ENCODE measurements around the gene KRT40. TPM values are rescaled to one million over a fixed set of nuclear protein-coding genes. Genes with fewer than 3 reads are reported as not detected.

Gene KRT40
- total and polyA plus RNA-seq, 10 of the 15 experiments (the other 5 are each of a cell fraction or from before 2014, with no cell fraction given) = not detected

DNA sequence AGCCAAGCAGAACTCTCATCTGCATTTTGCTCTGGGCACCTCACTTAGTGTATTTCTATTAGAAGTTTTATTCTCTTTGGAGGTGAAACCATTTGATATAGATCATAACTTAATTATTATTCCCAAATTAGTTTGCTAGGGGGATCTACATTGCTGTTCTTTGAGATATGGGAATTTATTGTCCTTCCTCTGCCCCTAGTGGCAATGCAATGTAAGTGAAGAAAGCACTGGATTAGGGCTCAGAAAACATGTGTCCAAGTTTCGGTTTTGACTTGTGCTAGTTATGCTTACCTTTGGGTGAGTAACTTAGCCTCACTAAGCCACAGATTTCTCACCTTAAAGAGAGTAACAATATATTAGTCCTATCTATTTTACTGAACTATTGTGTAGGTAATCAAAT lies 20.3 kb downstream of the KRT40 start:
- H4K20me1 ChIP-seq (ENCODE audit: control insufficient read depth, insufficient read depth) = no peaks in the 10 kb centered on the region
- H3K9me3 ChIP-seq (replicated peaks; ENCODE audit: control insufficient read depth, insufficient read depth, low read length) = no peaks in the 10 kb centered on the region; the same call in 2 of the 3 replicates
- H3K4me3 ChIP-seq = no peak overlapping the region
- TF ChIP-seq GABPA (IDR thresholded peaks at IDR 0.05; ENCODE audit: low read depth) = no peak
- TF ChIP-seq, protein P1, sequence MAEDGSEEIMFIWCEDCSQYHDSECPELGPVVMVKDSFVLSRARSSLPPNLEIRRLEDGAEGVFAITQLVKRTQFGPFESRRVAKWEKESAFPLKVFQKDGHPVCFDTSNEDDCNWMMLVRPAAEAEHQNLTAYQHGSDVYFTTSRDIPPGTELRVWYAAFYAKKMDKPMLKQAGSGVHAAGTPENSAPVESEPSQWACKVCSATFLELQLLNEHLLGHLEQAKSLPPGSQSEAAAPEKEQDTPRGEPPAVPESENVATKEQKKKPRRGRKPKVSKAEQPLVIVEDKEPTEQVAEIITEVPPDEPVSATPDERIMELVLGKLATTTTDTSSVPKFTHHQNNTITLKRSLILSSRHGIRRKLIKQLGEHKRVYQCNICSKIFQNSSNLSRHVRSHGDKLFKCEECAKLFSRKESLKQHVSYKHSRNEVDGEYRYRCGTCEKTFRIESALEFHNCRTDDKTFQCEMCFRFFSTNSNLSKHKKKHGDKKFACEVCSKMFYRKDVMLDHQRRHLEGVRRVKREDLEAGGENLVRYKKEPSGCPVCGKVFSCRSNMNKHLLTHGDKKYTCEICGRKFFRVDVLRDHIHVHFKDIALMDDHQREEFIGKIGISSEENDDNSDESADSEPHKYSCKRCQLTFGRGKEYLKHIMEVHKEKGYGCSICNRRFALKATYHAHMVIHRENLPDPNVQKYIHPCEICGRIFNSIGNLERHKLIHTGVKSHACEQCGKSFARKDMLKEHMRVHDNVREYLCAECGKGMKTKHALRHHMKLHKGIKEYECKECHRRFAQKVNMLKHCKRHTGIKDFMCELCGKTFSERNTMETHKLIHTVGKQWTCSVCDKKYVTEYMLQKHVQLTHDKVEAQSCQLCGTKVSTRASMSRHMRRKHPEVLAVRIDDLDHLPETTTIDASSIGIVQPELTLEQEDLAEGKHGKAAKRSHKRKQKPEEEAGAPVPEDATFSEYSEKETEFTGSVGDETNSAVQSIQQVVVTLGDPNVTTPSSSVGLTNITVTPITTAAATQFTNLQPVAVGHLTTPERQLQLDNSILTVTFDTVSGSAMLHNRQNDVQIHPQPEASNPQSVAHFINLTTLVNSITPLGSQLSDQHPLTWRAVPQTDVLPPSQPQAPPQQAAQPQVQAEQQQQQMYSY (CRISPR knock-in tag; IDR thresholded peaks at IDR 0.05) = no peak
- TF ChIP-seq IKZF2 (IDR thresholded peaks at IDR 0.05) = no peak
- TF ChIP-seq, protein P2, sequence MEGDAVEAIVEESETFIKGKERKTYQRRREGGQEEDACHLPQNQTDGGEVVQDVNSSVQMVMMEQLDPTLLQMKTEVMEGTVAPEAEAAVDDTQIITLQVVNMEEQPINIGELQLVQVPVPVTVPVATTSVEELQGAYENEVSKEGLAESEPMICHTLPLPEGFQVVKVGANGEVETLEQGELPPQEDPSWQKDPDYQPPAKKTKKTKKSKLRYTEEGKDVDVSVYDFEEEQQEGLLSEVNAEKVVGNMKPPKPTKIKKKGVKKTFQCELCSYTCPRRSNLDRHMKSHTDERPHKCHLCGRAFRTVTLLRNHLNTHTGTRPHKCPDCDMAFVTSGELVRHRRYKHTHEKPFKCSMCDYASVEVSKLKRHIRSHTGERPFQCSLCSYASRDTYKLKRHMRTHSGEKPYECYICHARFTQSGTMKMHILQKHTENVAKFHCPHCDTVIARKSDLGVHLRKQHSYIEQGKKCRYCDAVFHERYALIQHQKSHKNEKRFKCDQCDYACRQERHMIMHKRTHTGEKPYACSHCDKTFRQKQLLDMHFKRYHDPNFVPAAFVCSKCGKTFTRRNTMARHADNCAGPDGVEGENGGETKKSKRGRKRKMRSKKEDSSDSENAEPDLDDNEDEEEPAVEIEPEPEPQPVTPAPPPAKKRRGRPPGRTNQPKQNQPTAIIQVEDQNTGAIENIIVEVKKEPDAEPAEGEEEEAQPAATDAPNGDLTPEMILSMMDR (IDR thresholded peaks at IDR 0.05 in 2 of 3, conservative IDR thresholded peaks at IDR 0.05 in 1 of 3; ENCODE audit: control insufficient read depth in 2 of 3, extremely low read depth in 1 of 3, insufficient read depth in 1 of 3, low read depth in 3 of 3, low read length in 3 of 3) = peak; percentile 31 to 63 (median 59); a peak in 4 of 6 replicates
- TF ChIP-seq POLR2AphosphoS2 (IDR thresholded peaks at IDR 0.05; ENCODE audit: low read depth, low read length) = no peak
- SMC1A ChIA-PET (ENCODE audit: uncharacterized antibody, unreplicated experiment) = no interaction called here
- 0% methylated on average over 1 of the region's 1 CpG for WGBS (ENCODE audit: insufficient coverage, insufficient replicate concordance, low lambda C conversion rate, missing lambda C conversion rate)
- CTCF ChIA-PET = interaction anchor here (0.7 to 1.0 kb wide), 2 partner anchors 46 to 594 kb away, joined by 3 read pairs; no protein-coding TSS in a partner anchor
- DNase-seq (ENCODE audit: low read depth, low spot score) (no peak), FAIRE-seq (no peak), ATAC-seq (peak; percentile 59; the same call in 2 of the 3 replicates)
- H3K79me2 ChIP-seq (ENCODE audit: control insufficient read depth, insufficient read depth, low read length) = no peaks in the 10 kb centered on the region
- POLR2A ChIA-PET = no interaction called here
- RAD21 ChIA-PET (ENCODE audit: unreplicated experiment) = no interaction called here
- no peak overlapping the region for H3K9ac ChIP-seq (ENCODE audit: control insufficient read depth, insufficient read depth, low read length)
- no TSS peak for BruUV-seq (replicated peaks)
- H3K4me1 ChIP-seq (ENCODE audit: control insufficient read depth, insufficient read depth, low read length) = no peaks in the 10 kb centered on the region
- in situ Hi-C loops (cut with MboI) (no loop called here), intact Hi-C loops (cut with micrococcal nuclease; ENCODE audit: unreplicated experiment) (no loop called here)
- no peak overlapping the region for H2AFZ ChIP-seq (ENCODE audit: control insufficient read depth, low read depth, low read length)
- no peaks in the 10 kb centered on the region for H3K36me3 ChIP-seq (ENCODE audit: control insufficient read depth in 2 of 2, insufficient read depth in 2 of 2, low read length in 1 of 2)
- no peak overlapping the region for H3K27ac ChIP-seq (ENCODE audit: control insufficient read depth, insufficient read depth)
- H3K27me3 ChIP-seq (replicated peaks in 1 of 2; ENCODE audit: control insufficient read depth in 2 of 2, insufficient read depth in 2 of 2, low read length in 1 of 2) = no peaks in the 10 kb centered on the region
- H3K4me2 ChIP-seq (ENCODE audit: control insufficient read depth, insufficient read depth) = no peak overlapping the region
